Measurements from ENCODE around the gene ERVH48-1.
"Not testable (repeated sequence)": the region's sequence is repeated elsewhere in the genome, so short reads cannot be mapped to it uniquely, and the experiment has no call there.

ERVH48-1 gene

GRCh38 chr21:42925114-42925926, at the start of gene ERVH48-1:
Gene ERVH48-1, minus strand, starts transcription at chr21:42925630. Its CDS starts 6,624 bp downstream, at chr21:42919006.
- DNase-seq = no peak

- peak; percentile 99 for DNase-seq
Measured at GRCh38 chr21:42973991-42974831, 48.8 kb upstream of the ERVH48-1 start, which contains the start of gene PKNOX1. Gene PKNOX1, plus strand, starts transcription at chr21:42974562. Its CDS starts 29,820 bp downstream, at chr21:43004382.

- no peak for DNase-seq
Measured at GRCh38 chr21:42973309-42973990, 48.0 kb upstream of the ERVH48-1 start.

- DNase-seq = no peak
Measured at GRCh38 chr21:42971897-42972275, 46.5 kb upstream of the ERVH48-1 start.

- DNase-seq = no peak
Measured at GRCh38 chr21:42970946-42971653, 45.7 kb upstream of the ERVH48-1 start.

GRCh38 chr21:42969193-42969600, 43.8 kb upstream of the ERVH48-1 start:
- DNase-seq = no peak

- DNase-seq = not testable (repeated sequence)
Measured at GRCh38 chr21:42967616-42968015, 42.2 kb upstream of the ERVH48-1 start.

- no peak for DNase-seq
Measured at GRCh38 chr21:42965211-42965560, 39.8 kb upstream of the ERVH48-1 start.

GRCh38 chr21:42964546-42965210, 39.2 kb upstream of the ERVH48-1 start:
- no peak for DNase-seq

- DNase-seq = no peak
Measured at GRCh38 chr21:42964086-42964485, 38.7 kb upstream of the ERVH48-1 start.

GRCh38 chr21:42962380-42963007, 37.1 kb upstream of the ERVH48-1 start:
- no peak for DNase-seq

GRCh38 chr21:42959728-42960127, 34.3 kb upstream of the ERVH48-1 start:
- no peak for DNase-seq

- DNase-seq = not testable (repeated sequence)
Measured at GRCh38 chr21:42958122-42958521, 32.7 kb upstream of the ERVH48-1 start.

GRCh38 chr21:42956824-42957630, 31.6 kb upstream of the ERVH48-1 start:
- DNase-seq = no peak

GRCh38 chr21:42951193-42951592, 25.8 kb upstream of the ERVH48-1 start:
- not testable (repeated sequence) for DNase-seq

GRCh38 chr21:42949094-42949755, 23.8 kb upstream of the ERVH48-1 start:
- not testable (repeated sequence) for DNase-seq

GRCh38 chr21:42942244-42942643, 16.8 kb upstream of the ERVH48-1 start:
- DNase-seq = no peak

- DNase-seq = no peak
Measured at GRCh38 chr21:42941696-42942085, 16.3 kb upstream of the ERVH48-1 start.

GRCh38 chr21:42939582-42940413, 14.4 kb upstream of the ERVH48-1 start:
- DNase-seq = no peak
